GM12878 (cell line): ENCODE measurements around the gene MICB. TPM values are rescaled to one million over a fixed set of nuclear protein-coding genes. Genes with fewer than 3 reads are reported as not detected.

Experiments
- BACH1 ChIP-seq: fragments of 450-650 bp; IDR thresholded peaks from 2 replicates; pipeline ENCODE4 v1.6.1; 2017; ENCODE audit warnings: mild to moderate bottlenecking, borderline replicate concordance
- BCL11A ChIP-seq: IDR thresholded peaks from 2 replicates; pipeline ENCODE4 v1.6.1; 2011; ENCODE audit warnings: low read depth, low read length
- CHD1 ChIP-seq: IDR thresholded peaks from 2 replicates; pipeline ENCODE4 v1.6.1; 2012; ENCODE audit warnings: low read depth, low read length, improper control_type of control experiment
- EZH2 ChIP-seq: IDR thresholded peaks from 2 replicates; pipeline ENCODE4 v1.6.1; 2012; ENCODE audit warnings: low read depth, mild to moderate bottlenecking, control low read depth, inconsistent platforms, low read length, borderline replicate concordance; ENCODE audit not compliant: control insufficient read depth
- HSF1 ChIP-seq: fragments of 150-350 bp; IDR thresholded peaks from 2 replicates; pipeline ENCODE4 v1.6.1; 2014; ENCODE audit warnings: mild to moderate bottlenecking, low read depth, low read length
- LARP7 ChIP-seq: fragments of 450-650 bp; IDR thresholded peaks from 2 replicates; pipeline ENCODE4 v1.6.1; 2017; ENCODE audit warnings: mild to moderate bottlenecking
- NFXL1 ChIP-seq: fragments of 450-650 bp; IDR thresholded peaks from 2 replicates; pipeline ENCODE4 v1.6.1; 2017; ENCODE audit warnings: antibody characterized with exemption, mild to moderate bottlenecking, borderline replicate concordance
- NFYA ChIP-seq: IDR thresholded peaks from 2 replicates; pipeline ENCODE4 v1.6.1; 2011; ENCODE audit warnings: low read depth, mild to moderate bottlenecking, low read length, improper control_type of control experiment, borderline replicate concordance
- NR2C1 ChIP-seq: fragments of 450-650 bp; IDR thresholded peaks from 2 replicates; pipeline ENCODE4 v1.6.1; 2017; ENCODE audit warnings: antibody characterized with exemption, mild to moderate bottlenecking, moderate library complexity
- POLR2AphosphoS2 ChIP-seq: IDR thresholded peaks from 2 replicates; pipeline ENCODE4 v1.6.1; 2011; ENCODE audit warnings: low read depth, mild to moderate bottlenecking, low read length, improper control_type of control experiment, moderate library complexity
- RAD51 ChIP-seq: fragments of 450-650 bp; IDR thresholded peaks from 2 replicates; pipeline ENCODE4 v1.6.1; 2016; ENCODE audit warnings: moderate library complexity, mild to moderate bottlenecking, inconsistent platforms
- RB1 ChIP-seq: fragments of 450-650 bp; formaldehyde crosslinking; IDR thresholded peaks from 2 replicates; pipeline ENCODE4 v1.6.1; 2017; ENCODE audit warnings: mild to moderate bottlenecking, borderline replicate concordance
- SMAD1 ChIP-seq: fragments of 450-650 bp; IDR thresholded peaks from 2 replicates; pipeline ENCODE4 v1.6.1; 2018; ENCODE audit warnings: mild to moderate bottlenecking, low read depth; ENCODE audit not compliant: partially characterized antibody
- STAT3 ChIP-seq: IDR thresholded peaks from 2 replicates; pipeline ENCODE4 v1.6.1; 2011; ENCODE audit warnings: low read depth, low read length, improper control_type of control experiment
- WRNIP1 ChIP-seq: IDR thresholded peaks from 2 replicates; pipeline ENCODE4 v1.6.1; 2011; ENCODE audit warnings: low read depth, low read length, improper control_type of control experiment, borderline replicate concordance
- ZBTB33 ChIP-seq: fragments of 450-650 bp; IDR thresholded peaks from 2 replicates; pipeline ENCODE4 v1.6.1; 2017; ENCODE audit warnings: mild to moderate bottlenecking
- ZSCAN29 ChIP-seq: fragments of 450-650 bp; IDR thresholded peaks from 2 replicates; pipeline ENCODE4 v1.6.1; 2017; ENCODE audit warnings: mild to moderate bottlenecking, moderate library complexity
- polyA plus RNA-seq, 11 experiments: library from polyadenylated mRNA; depleted of rRNA in 4 of 11; unstranded in 6 of 11; stranded (reverse) in 5 of 11; fragments of >200 nt; fragmentation: Nextera tagmentation in 4 of 11; fragmentation: Illumina TruSeq in 1 of 11; extraction: Ambion mirVana in 4 of 11; extraction: Trizol in 1 of 11; gene quantifications; 1 replicate in 1 of 11; 2 replicates in 10 of 11; pipeline versions ENCODE4 v1.2.1 to v1.2.3, GENCODE V29; 2011 to 2016; ENCODE audit warnings: inconsistent platforms in 2 of 11, missing spikeins in 2 of 11, low read depth in 1 of 11
- total RNA-seq, 4 experiments: library from RNA; depleted of rRNA in 3 of 4; stranded (reverse); fragments of >200 nt in 3 of 4; fragmentation: Illumina TruSeq in 1 of 4; extraction: Trizol in 1 of 4; gene quantifications; 2 replicates each; pipeline versions ENCODE4 v1.2.1 to v1.2.3, GENCODE V29; 2013 to 2021
- TF ChIP-seq, protein P1 (sequence below): IDR thresholded peaks from 2 replicates; pipeline ENCODE4 v1.6.1; 2012; ENCODE audit warnings: mild to moderate bottlenecking, low read depth, low read length
- TF ChIP-seq, protein P2 (sequence below): fragments of 450-650 bp; IDR thresholded peaks from 2 replicates; pipeline ENCODE4 v1.6.1; 2016; ENCODE audit warnings: mild to moderate bottlenecking

Gene MICB
- total and polyA plus RNA-seq, 10 of the 15 experiments (the other 5 are each of a cell fraction or from before 2014, with no cell fraction given), result 9.0 to 37.1 (median 17.8) TPM

- TF ChIP-seq NR2C1 (peak; percentile 29; the same call in 1 of the 2 replicates), WRNIP1 (peak; percentile 68; the same call in 1 of the 2 replicates), NFXL1 (no peak), LARP7 (no peak), BACH1 (peak; percentile 13), SMAD1 (no peak), RB1 (no peak; the same call in 1 of the 2 replicates), NFYA (no peak), RAD51 (no peak), EZH2 (no peak), CHD1 (no peak), STAT3 (no peak), POLR2AphosphoS2 (no peak), ZBTB33 (no peak), ZSCAN29 (no peak), BCL11A (peak; percentile 77; the same call in 1 of the 2 replicates), HSF1 (no peak)
- TF ChIP-seq, protein P1, sequence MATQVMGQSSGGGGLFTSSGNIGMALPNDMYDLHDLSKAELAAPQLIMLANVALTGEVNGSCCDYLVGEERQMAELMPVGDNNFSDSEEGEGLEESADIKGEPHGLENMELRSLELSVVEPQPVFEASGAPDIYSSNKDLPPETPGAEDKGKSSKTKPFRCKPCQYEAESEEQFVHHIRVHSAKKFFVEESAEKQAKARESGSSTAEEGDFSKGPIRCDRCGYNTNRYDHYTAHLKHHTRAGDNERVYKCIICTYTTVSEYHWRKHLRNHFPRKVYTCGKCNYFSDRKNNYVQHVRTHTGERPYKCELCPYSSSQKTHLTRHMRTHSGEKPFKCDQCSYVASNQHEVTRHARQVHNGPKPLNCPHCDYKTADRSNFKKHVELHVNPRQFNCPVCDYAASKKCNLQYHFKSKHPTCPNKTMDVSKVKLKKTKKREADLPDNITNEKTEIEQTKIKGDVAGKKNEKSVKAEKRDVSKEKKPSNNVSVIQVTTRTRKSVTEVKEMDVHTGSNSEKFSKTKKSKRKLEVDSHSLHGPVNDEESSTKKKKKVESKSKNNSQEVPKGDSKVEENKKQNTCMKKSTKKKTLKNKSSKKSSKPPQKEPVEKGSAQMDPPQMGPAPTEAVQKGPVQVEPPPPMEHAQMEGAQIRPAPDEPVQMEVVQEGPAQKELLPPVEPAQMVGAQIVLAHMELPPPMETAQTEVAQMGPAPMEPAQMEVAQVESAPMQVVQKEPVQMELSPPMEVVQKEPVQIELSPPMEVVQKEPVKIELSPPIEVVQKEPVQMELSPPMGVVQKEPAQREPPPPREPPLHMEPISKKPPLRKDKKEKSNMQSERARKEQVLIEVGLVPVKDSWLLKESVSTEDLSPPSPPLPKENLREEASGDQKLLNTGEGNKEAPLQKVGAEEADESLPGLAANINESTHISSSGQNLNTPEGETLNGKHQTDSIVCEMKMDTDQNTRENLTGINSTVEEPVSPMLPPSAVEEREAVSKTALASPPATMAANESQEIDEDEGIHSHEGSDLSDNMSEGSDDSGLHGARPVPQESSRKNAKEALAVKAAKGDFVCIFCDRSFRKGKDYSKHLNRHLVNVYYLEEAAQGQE, result peak; percentile 32; the same call in 1 of the 2 replicates
- TF ChIP-seq, protein P2, sequence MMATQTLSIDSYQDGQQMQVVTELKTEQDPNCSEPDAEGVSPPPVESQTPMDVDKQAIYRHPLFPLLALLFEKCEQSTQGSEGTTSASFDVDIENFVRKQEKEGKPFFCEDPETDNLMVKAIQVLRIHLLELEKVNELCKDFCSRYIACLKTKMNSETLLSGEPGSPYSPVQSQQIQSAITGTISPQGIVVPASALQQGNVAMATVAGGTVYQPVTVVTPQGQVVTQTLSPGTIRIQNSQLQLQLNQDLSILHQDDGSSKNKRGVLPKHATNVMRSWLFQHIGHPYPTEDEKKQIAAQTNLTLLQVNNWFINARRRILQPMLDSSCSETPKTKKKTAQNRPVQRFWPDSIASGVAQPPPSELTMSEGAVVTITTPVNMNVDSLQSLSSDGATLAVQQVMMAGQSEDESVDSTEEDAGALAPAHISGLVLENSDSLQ, result no peak
These were observed 62.2 kb downstream of the MICB start (continued) for GRCh38 chr6:31559958-31560696.
